Fibroblast of the aortic adventitia (primary cell): ENCODE results near the gene LRFN3. TPM values are rescaled to one million over a fixed set of nuclear protein-coding genes. Genes with fewer than 3 reads are reported as not detected.

Experiments
- DNase-seq: peaks from one replicate; pipeline ENCODE4 v3.0.0-alpha.2; 2010; ENCODE audit warnings: low read depth
- H3K4me3 ChIP-seq: 2 replicates; pipeline ENCODE4 v1.5.1; 2011; ENCODE audit warnings: low read depth, mild to moderate bottlenecking, control low read depth, low read length, moderate library complexity
- CTCF ChIP-seq: IDR thresholded peaks from 2 replicates; pipeline ENCODE4 v1.5.1; 2011; ENCODE audit warnings: mild to moderate bottlenecking, low read length, control low read depth, inconsistent platforms; ENCODE audit not compliant: insufficient read depth
- total RNA-seq: library from RNA; depleted of rRNA; stranded (reverse); fragments of >200 nt; gene quantifications from 2 replicates; pipeline ENCODE4 v1.2.3, GENCODE V29; 2012; ENCODE audit warnings: low replicate concordance

The LRFN3 gene
- total RNA-seq, 1 donor, result 5.9 TPM

GRCh38 chr19:35959968-35960320, 23.8 kb downstream of the LRFN3 start:
- TF ChIP-seq CTCF, result no peak
- no peak overlapping the region for H3K4me3 ChIP-seq
- DNase-seq, result no peak

- H3K4me3 ChIP-seq, result no peak overlapping the region
- no peak for DNase-seq
- TF ChIP-seq CTCF, result no peak
Measured at GRCh38 chr19:35960432-35960972, 24.3 kb downstream of the LRFN3 start.

GRCh38 chr19:35963514-35963913, 27.3 kb downstream of the LRFN3 start:
- peak; percentile 62 for DNase-seq
- no peak for TF ChIP-seq CTCF
- no peak overlapping the region for H3K4me3 ChIP-seq

GRCh38 chr19:35966771-35967170, 30.6 kb downstream of the LRFN3 start:
- no peak for TF ChIP-seq CTCF
- no peak for DNase-seq
- H3K4me3 ChIP-seq, result no peak overlapping the region

GRCh38 chr19:35973487-35973886, 37.3 kb downstream of the LRFN3 start:
- no peak for DNase-seq
- TF ChIP-seq CTCF, result no peak
- no peak overlapping the region for H3K4me3 ChIP-seq

- H3K4me3 ChIP-seq, result no peak overlapping the region
- DNase-seq, result peak; percentile 27
- no peak for TF ChIP-seq CTCF
Measured at GRCh38 chr19:35975608-35976214, 39.5 kb downstream of the LRFN3 start.
